Stimulated activated naive CD8-positive, alpha-beta T cell treated with anti-CD3 and anti-CD28 coated beads, Interleukin-15, Interleukin-2, amounts not matched to agents 100 ng/mL and 50 ng/mL, for 24 hours (primary cell): Measurements from ENCODE around the gene RABL2B.

Experiments
- H3K27ac Mint-ChIP-seq: one replicate; pipeline ENCODE4 v1.8.0; 2021; ENCODE audit warnings: mild to moderate bottlenecking, mixed read lengths
- H3K27me3 Mint-ChIP-seq: one replicate; pipeline ENCODE4 v1.8.0; 2021; ENCODE audit warnings: mixed read lengths
- H3K36me3 Mint-ChIP-seq: one replicate; pipeline ENCODE4 v1.8.0; 2021; ENCODE audit warnings: low read depth, mixed read lengths
- H3K4me1 Mint-ChIP-seq: one replicate; pipeline ENCODE4 v1.8.0; 2021; ENCODE audit warnings: low read depth, mixed read lengths
- H3K4me3 Mint-ChIP-seq: one replicate; pipeline ENCODE4 v1.8.0; 2021; ENCODE audit warnings: mild to moderate bottlenecking, mixed read lengths
- H3K9me3 Mint-ChIP-seq: one replicate; pipeline ENCODE4 v1.8.0; 2021; ENCODE audit warnings: mixed read lengths

Gene RABL2B

DNA sequence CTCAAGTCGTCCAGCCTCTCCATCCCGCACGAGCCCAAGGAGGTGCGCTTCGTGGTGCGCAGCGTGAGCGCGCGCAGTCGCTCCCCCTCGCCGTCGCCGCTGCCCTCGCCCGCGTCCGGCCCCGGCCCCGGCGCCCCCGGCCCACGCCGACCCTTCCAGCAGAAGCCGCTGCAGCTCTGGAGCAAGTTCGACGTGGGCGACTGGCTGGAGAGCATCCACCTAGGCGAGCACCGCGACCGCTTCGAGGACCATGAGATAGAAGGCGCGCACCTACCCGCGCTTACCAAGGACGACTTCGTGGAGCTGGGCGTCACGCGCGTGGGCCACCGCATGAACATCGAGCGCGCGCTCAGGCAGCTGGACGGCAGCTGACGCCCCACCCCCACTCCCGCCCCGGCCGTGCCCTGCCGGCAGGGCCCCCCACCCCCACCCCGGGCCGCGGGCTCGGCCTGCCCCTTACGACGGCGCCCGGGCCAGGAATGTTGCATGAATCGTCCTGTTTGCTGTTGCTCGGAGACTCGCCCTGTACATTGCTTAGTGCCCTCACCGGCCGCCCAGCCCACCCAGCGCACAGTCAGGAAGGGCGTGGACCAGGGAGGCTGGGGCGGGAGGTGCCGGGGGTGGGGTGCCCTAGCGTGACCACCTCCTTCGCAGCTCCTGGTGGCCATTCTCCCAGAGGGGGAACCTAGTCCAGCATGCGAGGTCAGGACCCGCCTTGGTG lies 52.3 kb downstream of the RABL2B start:
- H3K27ac Mint-ChIP-seq, result no peak overlapping the region
- no peaks in the 10 kb centered on the region for H3K36me3 Mint-ChIP-seq
- H3K4me3 Mint-ChIP-seq, result no peak overlapping the region
- H3K27me3 Mint-ChIP-seq, result no peaks in the 10 kb centered on the region
- no peaks in the 10 kb centered on the region for H3K9me3 Mint-ChIP-seq
- no peaks in the 10 kb centered on the region for H3K4me1 Mint-ChIP-seq

DNA sequence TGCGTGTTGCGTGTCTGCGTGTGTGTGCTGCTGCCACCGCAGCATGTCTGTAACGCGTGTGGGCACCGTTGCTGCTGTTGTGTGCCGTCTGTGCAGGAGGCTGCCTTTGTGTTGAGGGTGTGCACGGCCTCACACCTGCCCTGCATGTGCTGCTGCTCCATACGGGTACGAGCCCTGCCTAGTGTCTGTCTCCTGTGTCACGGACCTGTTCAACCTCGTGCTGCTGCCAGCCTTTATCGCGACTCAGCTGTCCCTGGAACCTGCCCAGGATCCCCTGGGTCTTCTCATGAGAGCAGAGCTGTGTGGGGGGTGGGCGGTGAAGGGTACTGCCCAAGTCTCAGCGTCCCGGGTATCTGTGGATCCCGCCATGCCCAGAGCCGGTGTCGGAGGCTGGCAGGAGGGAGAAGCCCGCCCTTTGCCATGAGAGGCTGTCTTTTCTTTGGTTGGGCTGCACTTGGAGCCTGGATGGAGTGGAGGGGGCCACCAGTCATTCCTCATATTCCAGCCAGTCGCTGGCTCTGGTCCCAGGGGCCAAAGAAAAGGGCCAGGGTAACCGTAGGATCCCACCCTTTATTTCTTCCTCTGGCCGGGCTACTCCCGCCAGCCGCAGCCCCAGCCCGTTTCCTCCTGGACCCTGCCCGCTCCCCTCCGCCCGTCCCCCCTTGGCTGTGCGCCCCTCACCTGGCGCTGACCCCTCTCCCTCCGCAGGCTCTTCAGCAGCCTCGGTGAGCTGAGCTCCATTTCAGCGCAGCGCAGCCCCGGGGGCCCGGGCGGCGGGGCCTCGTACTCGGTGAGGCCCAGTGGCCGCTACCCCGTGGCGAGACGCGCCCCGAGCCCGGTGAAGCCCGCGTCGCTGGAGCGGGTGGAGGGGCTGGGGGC lies 53.2 kb downstream of the RABL2B start:
- no peak overlapping the region for H3K27ac Mint-ChIP-seq
- no peaks in the 10 kb centered on the region for H3K4me1 Mint-ChIP-seq
- no peaks in the 10 kb centered on the region for H3K9me3 Mint-ChIP-seq
- no peaks in the 10 kb centered on the region for H3K27me3 Mint-ChIP-seq
- no peak overlapping the region for H3K4me3 Mint-ChIP-seq
- H3K36me3 Mint-ChIP-seq, result no peaks in the 10 kb centered on the region

DNA sequence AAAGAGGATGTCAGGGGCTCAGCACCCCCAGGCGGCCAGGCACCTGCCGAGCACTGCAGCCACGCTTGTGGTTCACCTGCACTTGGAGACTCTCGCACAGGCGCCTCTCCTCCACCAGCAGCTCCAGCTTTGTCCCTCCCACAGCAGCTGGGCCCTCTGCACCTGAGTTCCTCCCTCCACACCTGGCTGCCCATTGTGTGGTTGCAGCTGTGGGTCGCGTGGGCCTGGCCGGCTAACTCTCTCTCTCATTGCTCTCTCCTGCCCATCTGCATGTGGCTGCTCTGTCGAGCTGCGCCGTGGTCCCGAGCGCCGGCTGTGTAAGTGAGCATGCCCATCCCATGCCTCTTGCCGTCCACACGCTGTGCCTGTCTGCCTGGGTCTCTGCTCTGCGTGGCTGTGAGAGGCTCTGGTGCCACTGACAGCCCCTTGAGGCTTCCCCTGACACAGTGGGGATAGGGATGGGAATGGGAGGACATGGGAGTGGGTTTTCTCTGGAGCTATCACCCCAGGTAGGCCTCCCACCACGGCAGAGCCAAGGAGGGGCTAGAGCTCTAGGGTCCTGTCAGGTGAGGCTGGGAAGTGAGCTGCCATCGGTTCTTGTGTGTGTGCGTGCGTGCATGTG lies 53.9 kb downstream of the RABL2B start:
- Mint-ChIP-seq H3K4me1 (no peaks in the 10 kb centered on the region), H3K9me3 (no peaks in the 10 kb centered on the region), H3K27me3 (no peaks in the 10 kb centered on the region), H3K27ac (no peak overlapping the region), H3K4me3 (no peak overlapping the region), H3K36me3 (no peaks in the 10 kb centered on the region)

DNA sequence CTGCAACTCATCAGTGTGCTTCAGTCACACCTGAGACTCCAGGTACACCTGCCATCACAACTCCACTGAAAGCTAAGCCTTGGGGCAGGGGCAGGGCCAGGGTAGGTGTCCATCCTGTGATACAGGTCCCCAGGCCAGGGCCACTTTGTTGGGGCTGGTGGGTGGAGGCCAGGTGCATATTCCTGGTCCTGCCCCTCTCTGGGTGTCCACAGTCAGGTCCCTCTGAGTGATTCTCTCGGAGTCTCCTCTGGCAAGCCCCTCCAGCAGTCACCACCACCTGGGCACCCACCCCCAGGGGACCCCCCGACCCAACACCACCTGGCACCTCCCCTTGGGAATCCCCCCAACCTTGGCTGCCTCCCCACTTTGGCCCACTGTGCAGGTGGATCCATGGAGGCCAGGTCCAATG lies 54.9 kb downstream of the RABL2B start:
- H3K4me1 Mint-ChIP-seq, result no peaks in the 10 kb centered on the region
- H3K36me3 Mint-ChIP-seq, result no peaks in the 10 kb centered on the region
- H3K27ac Mint-ChIP-seq, result no peak overlapping the region
- H3K27me3 Mint-ChIP-seq, result no peaks in the 10 kb centered on the region
- no peak overlapping the region for H3K4me3 Mint-ChIP-seq
- H3K9me3 Mint-ChIP-seq, result no peaks in the 10 kb centered on the region

DNA sequence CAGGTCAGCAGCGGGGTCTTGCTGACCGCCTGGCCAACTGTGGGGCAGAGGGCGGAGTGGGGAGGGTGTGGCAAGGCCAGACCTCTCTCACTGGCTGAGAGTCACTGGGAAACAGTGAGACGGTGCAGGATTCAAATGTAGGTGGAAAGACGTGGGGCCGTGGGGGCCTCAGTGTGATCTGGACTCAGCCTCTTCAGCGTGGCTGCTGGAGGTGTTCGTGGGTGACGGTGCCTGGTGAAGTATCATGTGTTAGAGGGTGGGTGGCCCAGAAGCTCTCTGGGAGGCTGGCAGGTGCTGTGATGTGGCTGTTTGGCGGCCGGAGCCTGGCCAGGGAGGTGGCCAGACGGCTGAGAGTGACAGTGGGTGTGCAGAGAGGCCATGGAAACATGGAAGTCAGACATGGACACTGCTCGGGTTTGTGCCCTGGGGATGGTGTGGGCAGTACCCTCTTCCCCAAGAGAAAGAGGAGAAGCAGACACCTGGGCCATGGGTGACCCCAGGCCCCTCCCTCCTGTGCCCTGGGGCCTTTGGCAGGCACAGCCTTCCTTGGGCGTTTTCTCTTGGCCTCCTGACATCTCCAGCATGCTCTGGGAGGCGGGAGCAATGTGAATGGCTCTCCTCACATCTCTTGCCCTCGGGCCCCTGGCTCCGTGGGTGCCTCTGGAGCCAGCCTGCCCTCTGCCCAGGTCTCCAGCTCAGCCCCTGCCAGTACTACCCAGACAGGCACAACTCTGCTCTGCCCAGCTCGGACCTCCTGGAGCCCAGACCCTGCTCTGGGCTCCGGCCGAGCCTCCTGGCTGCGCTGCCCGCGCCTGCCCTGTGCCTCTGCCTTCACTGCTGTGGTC lies 55.5 kb downstream of the RABL2B start:
- no peaks in the 10 kb centered on the region for H3K27me3 Mint-ChIP-seq
- H3K9me3 Mint-ChIP-seq, result no peaks in the 10 kb centered on the region
- no peak overlapping the region for H3K4me3 Mint-ChIP-seq
- no peak overlapping the region for H3K27ac Mint-ChIP-seq
- no peaks in the 10 kb centered on the region for H3K36me3 Mint-ChIP-seq
- no peaks in the 10 kb centered on the region for H3K4me1 Mint-ChIP-seq

DNA sequence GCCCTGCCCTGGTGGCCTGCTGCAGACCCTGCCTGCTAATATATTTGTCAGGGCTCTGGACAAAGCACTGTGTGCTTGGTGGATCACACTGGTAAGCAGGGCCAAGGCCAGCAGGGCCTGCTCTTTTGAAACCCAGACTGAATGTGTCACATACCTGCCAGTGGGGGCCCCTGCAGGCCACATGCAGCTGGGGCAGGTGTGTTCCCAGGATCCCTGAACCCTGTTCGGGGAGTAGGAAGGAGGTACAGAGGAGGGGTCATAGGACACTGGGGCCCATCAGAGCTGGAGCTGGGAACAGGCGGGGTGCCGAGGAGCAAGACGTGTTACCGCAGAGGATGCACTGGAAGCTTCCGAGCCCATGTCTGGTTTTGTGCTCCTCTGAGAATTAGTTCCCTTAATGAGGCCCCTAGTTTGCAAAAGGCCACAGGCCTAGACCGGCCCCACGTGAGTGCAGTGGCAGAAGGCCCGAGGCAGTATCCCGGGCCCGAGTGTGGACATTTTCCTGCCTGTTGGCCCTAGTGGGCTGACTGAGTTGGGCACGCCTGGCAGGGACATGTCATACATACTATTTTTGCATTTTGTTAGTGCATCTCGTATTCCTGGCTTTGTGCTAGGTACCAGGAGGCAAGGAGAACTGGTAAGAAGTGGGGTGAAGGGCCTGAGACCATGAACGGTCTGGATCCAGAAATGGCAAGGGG lies 56.6 kb downstream of the RABL2B start:
- Mint-ChIP-seq H3K9me3 (no peaks in the 10 kb centered on the region), H3K27ac (no peak overlapping the region), H3K4me1 (no peaks in the 10 kb centered on the region), H3K4me3 (no peak overlapping the region), H3K27me3 (no peaks in the 10 kb centered on the region), H3K36me3 (no peaks in the 10 kb centered on the region)

DNA sequence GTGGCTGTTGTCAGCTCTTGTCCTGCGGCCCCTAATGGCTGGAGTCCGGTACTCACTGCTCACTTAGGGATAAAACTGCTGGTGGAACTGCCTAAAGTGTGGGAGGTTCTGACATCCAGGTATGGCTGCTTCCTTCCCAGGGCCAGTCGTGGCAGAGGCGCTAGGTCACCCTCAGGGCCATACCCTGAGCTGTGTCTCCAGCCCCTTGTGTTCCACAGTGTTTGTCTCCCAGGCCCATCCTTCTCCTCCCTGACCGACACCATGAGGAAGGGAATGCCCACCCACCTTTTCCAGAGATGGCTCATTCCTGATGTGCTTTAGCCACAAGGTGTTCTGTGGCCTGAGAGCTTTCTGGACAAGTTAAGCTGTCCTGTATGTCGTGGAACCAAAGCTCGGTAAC lies 57.8 kb downstream of the RABL2B start:
- H3K27me3 Mint-ChIP-seq, result no peaks in the 10 kb centered on the region
- H3K4me1 Mint-ChIP-seq, result no peaks in the 10 kb centered on the region
- no peak overlapping the region for H3K4me3 Mint-ChIP-seq
- no peak overlapping the region for H3K27ac Mint-ChIP-seq
- no peaks in the 10 kb centered on the region for H3K9me3 Mint-ChIP-seq
- no peaks in the 10 kb centered on the region for H3K36me3 Mint-ChIP-seq

DNA sequence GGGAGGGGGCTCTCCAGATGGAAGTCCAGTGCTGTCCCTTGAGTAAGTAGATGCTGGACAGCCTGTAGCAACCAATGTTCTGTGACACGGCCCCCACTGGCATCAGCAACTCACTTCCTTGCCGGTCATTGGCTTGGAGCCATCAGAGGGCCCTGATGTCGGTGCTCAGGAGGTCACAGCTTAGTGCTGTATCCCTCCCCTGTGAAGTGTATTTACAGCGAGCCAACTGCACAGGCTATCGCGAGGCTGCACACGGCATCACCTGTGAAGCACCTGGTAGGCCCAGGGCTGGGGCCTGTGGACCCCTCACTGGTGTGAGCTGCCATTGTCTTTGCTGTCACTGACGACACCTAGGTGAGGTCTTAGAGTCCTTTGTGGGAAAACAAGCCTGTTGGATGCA lies 58.8 kb downstream of the RABL2B start:
- Mint-ChIP-seq H3K36me3 (no peaks in the 10 kb centered on the region), H3K4me3 (no peak overlapping the region), H3K27me3 (no peaks in the 10 kb centered on the region), H3K9me3 (no peaks in the 10 kb centered on the region), H3K4me1 (no peaks in the 10 kb centered on the region), H3K27ac (no peak overlapping the region)

DNA sequence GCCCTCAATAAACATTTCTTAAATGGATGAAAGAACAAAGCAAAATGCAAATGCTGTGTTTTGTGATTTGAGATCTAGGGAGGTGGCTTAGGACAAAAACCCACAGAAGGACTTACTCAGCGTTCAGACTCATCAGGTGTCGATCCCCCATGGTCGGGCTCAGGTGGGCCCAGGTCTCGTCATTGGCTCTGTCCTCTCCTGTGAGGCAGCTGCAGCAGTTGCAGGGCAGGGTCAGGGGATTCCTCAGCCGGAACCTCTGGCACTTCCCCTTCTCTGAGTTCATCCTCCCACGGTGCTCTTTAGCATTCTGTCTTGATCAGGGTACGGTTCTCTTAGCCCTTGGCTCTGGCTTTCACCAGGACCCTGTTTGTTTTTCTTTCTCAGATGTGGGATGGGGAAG lies 59.4 kb downstream of the RABL2B start:
- no peaks in the 10 kb centered on the region for H3K9me3 Mint-ChIP-seq
- no peak overlapping the region for H3K4me3 Mint-ChIP-seq
- H3K27me3 Mint-ChIP-seq, result no peaks in the 10 kb centered on the region
- no peaks in the 10 kb centered on the region for H3K36me3 Mint-ChIP-seq
- no peak overlapping the region for H3K27ac Mint-ChIP-seq
- H3K4me1 Mint-ChIP-seq, result no peaks in the 10 kb centered on the region

DNA sequence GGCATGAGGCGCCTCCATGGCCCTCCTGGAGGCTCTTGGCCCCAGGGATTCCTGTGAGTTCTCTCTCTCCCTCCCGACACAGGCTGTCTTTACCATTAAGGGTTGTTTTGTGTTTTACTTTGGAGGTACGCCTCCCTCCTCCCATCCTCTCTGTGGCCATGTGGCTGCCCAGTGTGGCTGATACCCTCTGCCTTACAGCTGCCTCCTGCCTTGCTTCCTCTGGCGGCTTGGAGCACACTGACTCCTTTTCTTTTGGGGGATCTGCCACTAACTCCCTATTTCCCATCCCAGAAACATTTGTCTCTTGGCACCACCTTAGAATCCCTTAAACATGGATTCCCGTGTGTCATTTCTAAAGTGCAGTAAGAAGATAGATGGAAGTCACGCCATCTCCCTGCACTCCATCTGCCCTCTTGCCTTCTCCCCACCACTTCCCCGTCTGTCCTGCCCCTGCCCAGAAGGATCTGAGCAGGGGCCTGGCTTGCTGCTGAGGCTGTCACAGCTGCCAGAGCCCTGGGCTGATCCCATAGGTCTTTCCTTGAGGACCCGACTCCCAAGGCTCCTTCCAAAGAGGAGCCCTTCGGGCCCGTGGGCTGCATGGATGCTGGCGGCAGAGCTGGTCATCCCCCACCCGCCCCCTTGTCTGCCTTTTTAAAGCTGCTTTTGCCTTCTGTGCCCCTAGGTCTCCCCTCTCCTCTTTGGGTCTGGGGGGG lies 60.6 kb downstream of the RABL2B start:
- no peaks in the 10 kb centered on the region for H3K27me3 Mint-ChIP-seq
- no peak overlapping the region for H3K27ac Mint-ChIP-seq
- no peak overlapping the region for H3K4me3 Mint-ChIP-seq
- no peaks in the 10 kb centered on the region for H3K36me3 Mint-ChIP-seq
- H3K4me1 Mint-ChIP-seq, result no peaks in the 10 kb centered on the region
- H3K9me3 Mint-ChIP-seq, result no peaks in the 10 kb centered on the region

DNA sequence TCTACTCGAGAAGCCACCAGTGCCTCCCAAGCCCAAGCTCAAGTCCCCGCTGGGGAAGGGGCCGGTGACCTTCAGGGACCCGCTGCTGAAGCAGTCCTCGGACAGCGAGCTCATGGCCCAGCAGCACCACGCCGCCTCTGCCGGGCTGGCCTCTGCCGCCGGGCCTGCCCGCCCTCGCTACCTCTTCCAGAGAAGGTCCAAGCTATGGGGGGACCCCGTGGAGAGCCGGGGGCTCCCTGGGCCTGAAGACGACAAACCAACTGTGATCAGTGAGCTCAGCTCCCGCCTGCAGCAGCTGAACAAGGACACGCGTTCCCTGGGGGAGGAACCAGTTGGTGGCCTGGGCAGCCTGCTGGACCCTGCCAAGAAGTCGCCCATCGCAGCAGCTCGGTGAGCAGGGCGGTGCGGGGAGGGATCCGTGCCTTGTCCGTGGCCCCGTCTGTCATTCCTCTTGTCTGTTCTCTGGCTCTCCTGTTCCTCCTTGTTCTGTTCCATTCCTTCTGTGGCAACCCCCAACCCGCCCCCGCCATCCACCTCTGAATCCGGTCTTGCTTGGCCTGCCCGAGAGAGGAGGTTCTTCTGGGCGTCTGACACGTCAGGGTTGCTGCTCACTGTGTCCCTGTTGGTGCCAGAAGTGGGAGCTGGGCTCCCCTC lies 61.3 kb downstream of the RABL2B start:
- H3K27me3 Mint-ChIP-seq, result no peaks in the 10 kb centered on the region
- H3K4me3 Mint-ChIP-seq, result no peak overlapping the region
- H3K4me1 Mint-ChIP-seq, result no peaks in the 10 kb centered on the region
- H3K36me3 Mint-ChIP-seq, result no peaks in the 10 kb centered on the region
- H3K27ac Mint-ChIP-seq, result no peak overlapping the region
- H3K9me3 Mint-ChIP-seq, result no peaks in the 10 kb centered on the region

DNA sequence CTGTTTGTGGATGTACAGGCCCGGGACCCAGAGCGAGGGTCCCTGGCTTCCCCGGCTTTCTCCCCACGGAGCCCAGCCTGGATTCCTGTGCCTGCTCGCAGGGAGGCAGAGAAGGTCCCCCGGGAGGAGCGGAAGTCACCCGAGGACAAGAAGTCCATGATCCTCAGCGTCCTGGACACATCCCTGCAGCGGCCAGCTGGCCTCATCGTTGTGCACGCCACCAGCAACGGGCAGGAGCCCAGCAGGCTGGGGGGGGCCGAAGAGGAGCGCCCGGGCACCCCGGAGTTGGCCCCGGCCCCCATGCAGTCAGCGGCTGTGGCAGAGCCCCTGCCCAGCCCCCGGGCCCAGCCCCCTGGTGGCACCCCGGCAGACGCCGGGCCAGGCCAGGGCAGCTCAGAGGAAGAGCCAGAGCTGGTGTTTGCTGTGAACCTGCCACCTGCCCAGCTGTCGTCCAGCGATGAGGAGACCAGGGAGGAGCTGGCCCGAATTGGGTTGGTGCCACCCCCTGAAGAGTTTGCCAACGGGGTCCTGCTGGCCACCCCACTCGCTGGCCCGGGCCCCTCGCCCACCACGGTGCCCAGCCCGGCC lies 62.1 kb downstream of the RABL2B start:
- no peaks in the 10 kb centered on the region for H3K27me3 Mint-ChIP-seq
- H3K27ac Mint-ChIP-seq, result no peak overlapping the region
- no peaks in the 10 kb centered on the region for H3K36me3 Mint-ChIP-seq
- no peaks in the 10 kb centered on the region for H3K9me3 Mint-ChIP-seq
- no peak overlapping the region for H3K4me3 Mint-ChIP-seq
- H3K4me1 Mint-ChIP-seq, result no peaks in the 10 kb centered on the region
